Measurements from ENCODE around the gene NSFL1C.

The NSFL1C gene

GRCh38 chr20:1446536-1446935 lies 20.1 kb downstream of the NSFL1C start:
- DNase-seq = no peak
- Histone ChIP-seq H3K9me3 (ENCODE audit: insufficient read depth, low read length, severe bottlenecking) (peaks cover 10% of the 10 kb centered on the region), H3K4me2 (ENCODE audit: insufficient read depth, low read length) (no peak overlapping the region), H3K27ac (ENCODE audit: low read length) (no peak overlapping the region), H3K36me3 (ENCODE audit: insufficient read depth, low read length) (peaks cover 96% of the 10 kb centered on the region), H2AFZ (ENCODE audit: low read depth, low read length) (no peak overlapping the region), H3K9ac (ENCODE audit: low read depth, low read length) (no peak overlapping the region), H3K27me3 (ENCODE audit: insufficient read depth, low read length, poor library complexity) (no peaks in the 10 kb centered on the region), H3K4me1 (ENCODE audit: insufficient read depth, low read length) (no peaks in the 10 kb centered on the region), H3K79me2 (ENCODE audit: insufficient read depth, low read length) (no peaks in the 10 kb centered on the region), H3K4me3 (ENCODE audit: low read depth in 1 of 2, low read length in 2 of 2) (no peak overlapping the region), H4K20me1 (ENCODE audit: insufficient read depth, low read length) (no peaks in the 10 kb centered on the region)
- TF ChIP-seq, protein P1, sequence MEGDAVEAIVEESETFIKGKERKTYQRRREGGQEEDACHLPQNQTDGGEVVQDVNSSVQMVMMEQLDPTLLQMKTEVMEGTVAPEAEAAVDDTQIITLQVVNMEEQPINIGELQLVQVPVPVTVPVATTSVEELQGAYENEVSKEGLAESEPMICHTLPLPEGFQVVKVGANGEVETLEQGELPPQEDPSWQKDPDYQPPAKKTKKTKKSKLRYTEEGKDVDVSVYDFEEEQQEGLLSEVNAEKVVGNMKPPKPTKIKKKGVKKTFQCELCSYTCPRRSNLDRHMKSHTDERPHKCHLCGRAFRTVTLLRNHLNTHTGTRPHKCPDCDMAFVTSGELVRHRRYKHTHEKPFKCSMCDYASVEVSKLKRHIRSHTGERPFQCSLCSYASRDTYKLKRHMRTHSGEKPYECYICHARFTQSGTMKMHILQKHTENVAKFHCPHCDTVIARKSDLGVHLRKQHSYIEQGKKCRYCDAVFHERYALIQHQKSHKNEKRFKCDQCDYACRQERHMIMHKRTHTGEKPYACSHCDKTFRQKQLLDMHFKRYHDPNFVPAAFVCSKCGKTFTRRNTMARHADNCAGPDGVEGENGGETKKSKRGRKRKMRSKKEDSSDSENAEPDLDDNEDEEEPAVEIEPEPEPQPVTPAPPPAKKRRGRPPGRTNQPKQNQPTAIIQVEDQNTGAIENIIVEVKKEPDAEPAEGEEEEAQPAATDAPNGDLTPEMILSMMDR (IDR thresholded peaks at IDR 0.05; ENCODE audit: borderline replicate concordance, extremely low read depth, low read length, poor library complexity, severe bottlenecking) = no peak
- no peak for TF ChIP-seq EZH2 (IDR thresholded peaks at IDR 0.05; ENCODE audit: borderline replicate concordance, low read depth, low read length, severe bottlenecking)
- no peak for ATAC-seq (ENCODE audit: insufficient read depth, low read depth)

GRCh38 chr20:1443085-1443484 lies 23.6 kb downstream of the NSFL1C start:
- Histone ChIP-seq H3K4me2 (ENCODE audit: insufficient read depth, low read length) (no peak overlapping the region), H3K27me3 (ENCODE audit: insufficient read depth, low read length, poor library complexity) (no peaks in the 10 kb centered on the region), H2AFZ (ENCODE audit: low read depth, low read length) (no peak overlapping the region), H3K4me1 (ENCODE audit: insufficient read depth, low read length) (no peaks in the 10 kb centered on the region), H3K9ac (ENCODE audit: low read depth, low read length) (no peak overlapping the region), H4K20me1 (ENCODE audit: insufficient read depth, low read length) (0 out of 2 replicates have a peak, but pooled peaks cover 3% of the 10 kb centered on the region), H3K4me3 (ENCODE audit: low read depth in 1 of 2, low read length in 2 of 2) (no peak overlapping the region), H3K36me3 (ENCODE audit: insufficient read depth, low read length) (peaks cover 72% of the 10 kb centered on the region), H3K79me2 (ENCODE audit: insufficient read depth, low read length) (no peaks in the 10 kb centered on the region), H3K9me3 (ENCODE audit: insufficient read depth, low read length, severe bottlenecking) (no peaks in the 10 kb centered on the region), H3K27ac (ENCODE audit: low read length) (no peak overlapping the region)
- DNase-seq (no peak), ATAC-seq (ENCODE audit: insufficient read depth, low read depth) (no peak)
- TF ChIP-seq EZH2 (IDR thresholded peaks at IDR 0.05; ENCODE audit: borderline replicate concordance, low read depth, low read length, severe bottlenecking) = no peak
- TF ChIP-seq, protein P1 (IDR thresholded peaks at IDR 0.05; ENCODE audit: borderline replicate concordance, extremely low read depth, low read length, poor library complexity, severe bottlenecking) = no peak

DNA sequence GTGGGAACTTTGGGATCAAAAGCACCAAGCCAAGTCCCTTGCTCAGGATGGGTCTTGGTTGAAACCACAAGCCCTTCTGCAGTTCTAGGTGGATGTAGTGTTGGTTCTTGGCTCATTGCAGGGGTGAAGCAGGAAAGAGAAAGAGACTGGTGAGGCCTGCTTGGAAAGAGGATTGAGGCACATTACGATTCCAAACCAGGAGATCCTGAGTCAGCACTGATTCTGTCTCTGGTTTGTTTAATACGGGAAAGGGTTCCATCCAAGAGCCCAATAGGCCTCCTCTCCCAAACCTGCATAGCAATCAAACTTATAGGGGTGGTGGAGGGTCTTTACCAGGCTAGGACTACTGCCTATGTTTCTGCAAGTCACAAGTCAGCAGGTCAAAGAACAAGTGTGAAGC lies 24.3 kb downstream of the NSFL1C start:
- Histone ChIP-seq H3K36me3 (ENCODE audit: insufficient read depth, low read length) (peaks cover 64% of the 10 kb centered on the region), H3K4me3 (ENCODE audit: low read depth in 1 of 2, low read length in 2 of 2) (no peak overlapping the region), H3K79me2 (ENCODE audit: insufficient read depth, low read length) (no peaks in the 10 kb centered on the region), H3K9me3 (ENCODE audit: insufficient read depth, low read length, severe bottlenecking) (no peaks in the 10 kb centered on the region), H2AFZ (ENCODE audit: low read depth, low read length) (no peak overlapping the region), H3K27me3 (ENCODE audit: insufficient read depth, low read length, poor library complexity) (no peaks in the 10 kb centered on the region), H3K9ac (ENCODE audit: low read depth, low read length) (no peak overlapping the region), H3K4me2 (ENCODE audit: insufficient read depth, low read length) (no peak overlapping the region), H3K4me1 (ENCODE audit: insufficient read depth, low read length) (no peaks in the 10 kb centered on the region), H4K20me1 (ENCODE audit: insufficient read depth, low read length) (0 out of 2 replicates have a peak, but pooled peaks cover 3% of the 10 kb centered on the region), H3K27ac (ENCODE audit: low read length) (no peak overlapping the region)
- no peak for ATAC-seq (ENCODE audit: insufficient read depth, low read depth)
- no peak for DNase-seq
- TF ChIP-seq, protein P1 (IDR thresholded peaks at IDR 0.05; ENCODE audit: borderline replicate concordance, extremely low read depth, low read length, poor library complexity, severe bottlenecking) = no peak

GRCh38 chr20:1441133-1441532 lies 25.5 kb downstream of the NSFL1C start:
- Histone ChIP-seq H3K9ac (ENCODE audit: low read depth, low read length) (no peak overlapping the region), H3K27ac (ENCODE audit: low read length) (no peak overlapping the region), H2AFZ (ENCODE audit: low read depth, low read length) (no peak overlapping the region), H4K20me1 (ENCODE audit: insufficient read depth, low read length) (0 out of 2 replicates have a peak, but pooled peaks cover 3% of the 10 kb centered on the region), H3K27me3 (ENCODE audit: insufficient read depth, low read length, poor library complexity) (no peaks in the 10 kb centered on the region), H3K4me1 (ENCODE audit: insufficient read depth, low read length) (no peaks in the 10 kb centered on the region), H3K36me3 (ENCODE audit: insufficient read depth, low read length) (peaks cover 53% of the 10 kb centered on the region), H3K4me2 (ENCODE audit: insufficient read depth, low read length) (no peak overlapping the region), H3K79me2 (ENCODE audit: insufficient read depth, low read length) (no peaks in the 10 kb centered on the region), H3K9me3 (ENCODE audit: insufficient read depth, low read length, severe bottlenecking) (no peaks in the 10 kb centered on the region), H3K4me3 (ENCODE audit: low read depth in 1 of 2, low read length in 2 of 2) (no peak overlapping the region)
- ATAC-seq (ENCODE audit: insufficient read depth, low read depth) (no peak), DNase-seq (no peak)
- no peak for TF ChIP-seq EZH2 (IDR thresholded peaks at IDR 0.05; ENCODE audit: borderline replicate concordance, low read depth, low read length, severe bottlenecking)
- TF ChIP-seq, protein P1 (IDR thresholded peaks at IDR 0.05; ENCODE audit: borderline replicate concordance, extremely low read depth, low read length, poor library complexity, severe bottlenecking) = no peak
